ENCODE data around the gene FHIP2A.

DNA sequence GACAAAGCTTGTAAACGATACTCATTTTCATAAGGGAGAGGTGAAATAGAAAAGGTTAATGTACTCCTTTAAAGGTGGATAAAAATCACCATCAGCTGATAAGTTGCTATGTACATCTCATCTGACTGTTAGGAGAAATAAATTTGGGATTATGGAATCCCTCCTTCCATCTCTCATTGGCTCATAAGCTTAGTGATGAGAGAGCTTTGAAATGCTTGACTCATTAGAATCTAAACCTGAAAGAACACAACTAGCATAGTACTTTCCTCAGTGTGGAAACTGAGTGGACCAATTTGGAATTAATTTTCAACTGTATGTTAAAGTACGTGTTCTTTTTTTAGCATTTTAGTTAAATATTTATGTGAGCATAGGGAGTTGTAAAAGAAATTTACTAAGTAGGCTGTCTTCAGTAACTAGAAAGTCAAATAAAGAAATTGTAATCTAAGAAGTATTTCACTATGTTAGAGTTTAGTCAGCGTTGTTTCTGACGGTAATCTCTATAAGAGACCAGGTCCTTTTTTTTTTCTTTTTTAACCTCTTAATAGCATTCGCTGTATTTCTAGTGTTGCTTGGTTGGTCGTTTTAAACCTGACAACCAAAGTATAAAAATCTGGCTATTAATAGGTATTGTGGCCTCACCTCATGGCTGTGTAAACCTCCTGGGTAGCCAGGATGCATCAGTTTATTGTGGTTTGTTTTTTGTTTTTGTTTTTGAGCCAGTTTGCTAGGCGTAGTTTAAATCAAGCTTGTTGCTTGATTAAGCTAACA, 34.4 kb downstream of the FHIP2A start:
- TF ChIP-seq, protein P1, sequence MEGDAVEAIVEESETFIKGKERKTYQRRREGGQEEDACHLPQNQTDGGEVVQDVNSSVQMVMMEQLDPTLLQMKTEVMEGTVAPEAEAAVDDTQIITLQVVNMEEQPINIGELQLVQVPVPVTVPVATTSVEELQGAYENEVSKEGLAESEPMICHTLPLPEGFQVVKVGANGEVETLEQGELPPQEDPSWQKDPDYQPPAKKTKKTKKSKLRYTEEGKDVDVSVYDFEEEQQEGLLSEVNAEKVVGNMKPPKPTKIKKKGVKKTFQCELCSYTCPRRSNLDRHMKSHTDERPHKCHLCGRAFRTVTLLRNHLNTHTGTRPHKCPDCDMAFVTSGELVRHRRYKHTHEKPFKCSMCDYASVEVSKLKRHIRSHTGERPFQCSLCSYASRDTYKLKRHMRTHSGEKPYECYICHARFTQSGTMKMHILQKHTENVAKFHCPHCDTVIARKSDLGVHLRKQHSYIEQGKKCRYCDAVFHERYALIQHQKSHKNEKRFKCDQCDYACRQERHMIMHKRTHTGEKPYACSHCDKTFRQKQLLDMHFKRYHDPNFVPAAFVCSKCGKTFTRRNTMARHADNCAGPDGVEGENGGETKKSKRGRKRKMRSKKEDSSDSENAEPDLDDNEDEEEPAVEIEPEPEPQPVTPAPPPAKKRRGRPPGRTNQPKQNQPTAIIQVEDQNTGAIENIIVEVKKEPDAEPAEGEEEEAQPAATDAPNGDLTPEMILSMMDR (IDR thresholded peaks at IDR 0.05): no peak
- no peak for TF ChIP-seq POLR2A (IDR thresholded peaks at IDR 0.05)

All from testis (tissue), 2 donors.